HUES48 (cell line): ENCODE data around the gene PCDH8.

ENCODE experiments used
- H3K27ac ChIP-seq: one replicate; pipeline ENCODE4 v1.7.0; 2013; ENCODE audit warnings: low read depth, low read length, inconsistent platforms
- H3K27me3 ChIP-seq: 2 replicates; pipeline ENCODE4 v1.6.1; 2013; ENCODE audit warnings: mild to moderate bottlenecking, low read length; ENCODE audit not compliant: control insufficient read depth, insufficient read depth
- H3K36me3 ChIP-seq: 2 replicates; pipeline ENCODE4 v1.6.1; 2013; ENCODE audit warnings: low read length; ENCODE audit not compliant: control insufficient read depth, insufficient read depth
- H3K4me1 ChIP-seq: 2 replicates; pipeline ENCODE4 v1.6.1; 2013; ENCODE audit warnings: mild to moderate bottlenecking, low read length; ENCODE audit not compliant: control insufficient read depth, insufficient read depth
- H3K4me3 ChIP-seq: 2 replicates; pipeline ENCODE4 v1.5.1; 2013; ENCODE audit warnings: mild to moderate bottlenecking, low read depth, low read length
- H3K9ac ChIP-seq: 2 replicates; pipeline ENCODE4 v1.6.1; 2013; ENCODE audit warnings: mild to moderate bottlenecking, low read depth, low read length, moderate library complexity
- H3K9me3 ChIP-seq: 2 replicates; pipeline ENCODE4 v1.6.1; 2013; ENCODE audit warnings: low read length; ENCODE audit not compliant: control insufficient read depth, insufficient read depth

The PCDH8 gene

DNA sequence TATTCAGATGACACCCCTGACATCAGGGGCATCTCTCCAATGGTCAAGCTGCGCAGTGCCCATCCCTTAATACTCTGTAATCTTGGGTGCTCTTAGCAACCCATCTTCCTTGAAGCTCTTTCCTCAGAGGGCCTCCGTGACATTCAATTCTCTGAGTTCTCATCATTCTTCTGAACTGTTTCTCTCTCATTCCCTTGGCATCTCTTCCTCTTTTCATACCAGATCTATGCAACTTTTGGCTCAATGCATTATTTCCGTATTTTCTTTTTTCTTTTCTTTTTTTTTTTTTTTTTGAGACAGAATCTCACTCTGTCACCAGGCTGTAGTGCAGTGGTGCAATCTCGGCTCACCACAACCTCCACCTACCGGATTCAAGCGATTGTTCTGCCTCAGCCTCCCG lies 53.9 kb downstream of the PCDH8 start:
- Histone ChIP-seq H3K4me1 (no peaks in the 10 kb centered on the region), H3K36me3 (no peaks in the 10 kb centered on the region), H3K4me3 (no peak overlapping the region), H3K27ac (no peak overlapping the region), H3K9ac (no peak overlapping the region), H3K27me3 (no peaks in the 10 kb centered on the region), H3K9me3 (no peaks in the 10 kb centered on the region)

DNA sequence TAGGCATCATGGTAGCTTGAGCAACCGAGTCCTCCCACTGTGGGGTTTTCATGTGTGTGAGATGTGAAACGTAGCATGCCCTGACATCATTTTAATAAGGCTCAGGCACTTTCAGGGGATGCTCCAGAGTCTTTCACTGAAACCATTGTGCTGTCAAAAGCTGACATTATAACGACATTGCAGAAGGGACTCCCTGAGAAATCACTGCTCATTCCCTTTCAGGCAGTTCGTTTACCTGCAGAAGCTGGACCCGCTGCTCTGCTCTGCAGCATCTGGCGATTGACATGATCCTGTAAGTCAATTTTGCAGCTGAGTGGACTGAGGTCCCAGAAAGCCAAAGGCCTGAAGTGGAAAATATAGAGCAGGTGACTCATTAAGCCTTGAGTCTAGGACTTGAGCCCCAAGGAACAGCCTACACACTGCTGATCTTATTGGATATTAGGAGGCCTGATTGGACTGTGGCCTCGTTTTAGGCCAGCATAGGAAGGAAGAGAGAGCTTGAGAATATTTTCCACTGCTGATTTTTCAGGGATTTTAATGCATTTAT lies 54.9 kb downstream of the PCDH8 start:
- Histone ChIP-seq H3K27ac (no peak overlapping the region), H3K4me3 (no peak overlapping the region), H3K4me1 (no peaks in the 10 kb centered on the region), H3K9ac (no peak overlapping the region), H3K27me3 (no peaks in the 10 kb centered on the region), H3K36me3 (no peaks in the 10 kb centered on the region), H3K9me3 (no peaks in the 10 kb centered on the region)
